Lower leg skin (tissue), 4 donors: ENCODE results near the gene KLHL17. TPM values are rescaled to one million over a fixed set of nuclear protein-coding genes. Genes with fewer than 3 reads are reported as not detected.

Experiments used
- DNase-seq, 2 donors: peaks; one replicate each; pipeline ENCODE4 v3.0.0-alpha.2; 2019; ENCODE audit warnings: low spot score in 2 of 2
- H3K4me3 ChIP-seq: fragments of 200-600 bp; sonication (generic); 2 replicates; pipeline ENCODE4 v1.5.1; 2017; ENCODE audit warnings: mild to moderate bottlenecking, low read depth; ENCODE audit not compliant: poor library complexity, severe bottlenecking
- CTCF ChIP-seq, 3 donors: fragments of 450-650 bp; IDR thresholded peaks; one replicate each; pipeline ENCODE4 v1.5.1; 2016; ENCODE audit warnings: antibody characterized with exemption in 3 of 3, mild to moderate bottlenecking in 3 of 3, moderate library complexity in 2 of 3
- POLR2A ChIP-seq, 2 donors: fragments of 450-650 bp; IDR thresholded peaks; one replicate each; pipeline ENCODE4 v1.6.1; 2016 to 2017; ENCODE audit warnings: antibody characterized with exemption in 2 of 2, mild to moderate bottlenecking in 1 of 2, moderate library complexity in 1 of 2
- WGBS, 2 donors: methylation state at CpG; one replicate each; pipeline ENCODE4 v1.1.5; 2018; 5-methylcytosine and 5-hydroxymethylcytosine counted together
- intact Hi-C: fragments of 100-400 bp; cut with DNase I; formaldehyde crosslinking; loops from one replicate; pipeline ENCODE4 v1.15.0; 2023; ENCODE audit warnings: low total_unique reads
- total RNA-seq, 4 donors: library from RNA; depleted of rRNA; stranded (reverse); fragments of >200 nt; gene quantifications; one replicate each; pipeline ENCODE4 v1.1.0, GENCODE V29; 2016

KLHL17 gene
- total RNA-seq, 4 donors from 2014 or later, result 9.7 to 30.9 (median 16.3) TPM

GRCh38 chr1:964691-965525 is 4.5 kb downstream of the KLHL17 start:
- WGBS, 2 donors, result 90 to 94% methylated on average over 33 to 37 of the region's 51 CpGs
- no peak for DNase-seq
- no peak overlapping the region for H3K4me3 ChIP-seq
- no peak for TF ChIP-seq POLR2A (IDR thresholded peaks at IDR 0.05)
- TF ChIP-seq CTCF (IDR thresholded peaks at IDR 0.05), result no peak
- intact Hi-C loops, result no loop called here

GRCh38 chr1:965526-966134 is 5.2 kb downstream of the KLHL17 start:
- no peak for DNase-seq
- intact Hi-C loops, result no loop called here
- H3K4me3 ChIP-seq, result no peak overlapping the region
- no peak for TF ChIP-seq POLR2A (IDR thresholded peaks at IDR 0.05)
- no peak for TF ChIP-seq CTCF (IDR thresholded peaks at IDR 0.05)
- 70 to 81% methylated on average over 10 to 19 of the region's 26 CpGs for WGBS, 2 donors

- intact Hi-C loops, result no loop called here
- WGBS, 2 donors, result 10 to 14% methylated on average over 10 to 16 of the region's 31 CpGs
- peak within 1 kb of the TSS; percentile 48 for H3K4me3 ChIP-seq
- no peak for DNase-seq
- TF ChIP-seq CTCF (IDR thresholded peaks at IDR 0.05) (no peak), POLR2A (IDR thresholded peaks at IDR 0.05) (no peak)
Measured at GRCh38 chr1:966135-966703, 5.8 kb downstream of the KLHL17 start, which contains the start of gene PLEKHN1. Gene PLEKHN1 (plus strand): TSS chr1:966482. CDS start chr1:966532, 50 bp downstream.

- intact Hi-C loops, result no loop called here
- DNase-seq, result peak; percentile 55 to 95
- H3K4me3 ChIP-seq, result peak overlapping the region; percentile 48
- TF ChIP-seq CTCF (IDR thresholded peaks at IDR 0.05), result no peak
- no peak for TF ChIP-seq POLR2A (IDR thresholded peaks at IDR 0.05)
- 0 to 1% methylated on average over 12 to 15 of the region's 60 CpGs for WGBS, 2 donors
Measured at GRCh38 chr1:966704-967300, 6.4 kb downstream of the KLHL17 start.

GRCh38 chr1:967466-968343 is 7.3 kb downstream of the KLHL17 start:
- intact Hi-C loops, result no loop called here
- TF ChIP-seq POLR2A (IDR thresholded peaks at IDR 0.05) (no peak), CTCF (IDR thresholded peaks at IDR 0.05) (no peak)
- H3K4me3 ChIP-seq, result no peak overlapping the region
- no peak for DNase-seq
- 49 to 50% methylated on average over 14 to 17 of the region's 23 CpGs for WGBS, 2 donors
